HG03442 (cell line): ENCODE measurements around the gene ANXA4.
A peak's percentile ranks its signal among the peaks of the same experiment; 100 is the strongest.

Source experiments
- ATAC-seq: cut with Tn5 transposase; IDR thresholded peaks from one replicate; pipeline ENCODE4 v1.9.1; 2021; ENCODE audit warnings: mild to moderate bottlenecking, moderate library complexity; ENCODE audit not compliant: unreplicated experiment

Gene ANXA4

DNA sequence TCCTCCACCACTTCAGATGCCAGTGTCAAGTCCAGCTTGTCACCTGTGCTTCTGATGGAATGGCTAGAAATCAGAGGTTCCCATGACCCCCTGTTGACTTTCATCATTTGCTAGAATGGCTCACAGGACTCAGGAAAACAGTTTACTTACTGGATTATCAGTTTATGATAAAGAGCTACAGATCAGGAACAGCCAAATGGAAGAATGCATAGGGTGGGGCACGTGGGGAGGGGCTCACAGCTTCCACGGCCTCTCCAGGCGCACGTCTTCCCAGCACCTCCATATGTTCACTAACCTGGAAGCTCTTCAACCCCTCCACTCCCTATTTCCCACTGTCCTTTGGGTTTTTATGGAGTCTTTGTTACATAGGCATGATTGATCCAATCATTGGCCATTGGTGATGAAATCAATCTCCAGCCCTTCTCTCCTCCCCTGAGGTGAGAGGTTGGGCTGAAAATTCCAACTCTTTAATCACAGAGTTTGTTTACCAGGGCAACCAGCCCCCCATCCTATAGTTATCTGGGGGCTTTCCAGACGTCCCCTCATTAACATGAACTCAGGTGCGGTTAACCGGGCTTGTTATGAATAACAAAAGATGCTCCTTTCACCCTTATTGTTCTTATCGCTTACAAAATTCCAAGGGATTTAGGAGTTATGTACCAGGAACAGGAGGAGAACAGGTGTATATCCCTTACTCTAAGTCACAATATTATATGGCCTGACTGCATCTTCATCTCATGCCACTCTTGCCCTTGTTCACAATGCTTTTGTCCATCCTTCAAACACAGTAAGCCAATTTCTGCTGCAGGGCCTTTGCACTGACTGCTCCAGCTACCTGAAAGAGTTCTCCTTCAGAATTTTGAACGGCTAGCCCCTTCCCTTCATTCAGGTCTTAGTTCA, 35.2 kb downstream of the ANXA4 start:
- no peak for ATAC-seq

DNA sequence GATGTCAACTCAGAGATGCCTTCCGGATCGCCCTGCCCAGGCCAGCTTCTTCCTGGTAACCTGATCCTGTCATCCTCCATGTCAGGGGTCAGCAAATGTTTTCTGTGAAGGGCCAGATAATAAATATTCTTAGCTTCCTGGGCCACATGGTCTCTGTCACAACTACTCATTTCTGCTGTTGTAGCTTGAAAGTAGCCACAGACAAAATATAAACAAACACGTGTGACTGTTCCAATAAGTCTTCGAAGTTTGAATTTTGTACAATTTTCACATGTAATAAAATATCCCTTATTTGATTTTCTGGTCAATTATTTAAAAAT, 35.8 kb downstream of the ANXA4 start:
- ATAC-seq: no peak

DNA sequence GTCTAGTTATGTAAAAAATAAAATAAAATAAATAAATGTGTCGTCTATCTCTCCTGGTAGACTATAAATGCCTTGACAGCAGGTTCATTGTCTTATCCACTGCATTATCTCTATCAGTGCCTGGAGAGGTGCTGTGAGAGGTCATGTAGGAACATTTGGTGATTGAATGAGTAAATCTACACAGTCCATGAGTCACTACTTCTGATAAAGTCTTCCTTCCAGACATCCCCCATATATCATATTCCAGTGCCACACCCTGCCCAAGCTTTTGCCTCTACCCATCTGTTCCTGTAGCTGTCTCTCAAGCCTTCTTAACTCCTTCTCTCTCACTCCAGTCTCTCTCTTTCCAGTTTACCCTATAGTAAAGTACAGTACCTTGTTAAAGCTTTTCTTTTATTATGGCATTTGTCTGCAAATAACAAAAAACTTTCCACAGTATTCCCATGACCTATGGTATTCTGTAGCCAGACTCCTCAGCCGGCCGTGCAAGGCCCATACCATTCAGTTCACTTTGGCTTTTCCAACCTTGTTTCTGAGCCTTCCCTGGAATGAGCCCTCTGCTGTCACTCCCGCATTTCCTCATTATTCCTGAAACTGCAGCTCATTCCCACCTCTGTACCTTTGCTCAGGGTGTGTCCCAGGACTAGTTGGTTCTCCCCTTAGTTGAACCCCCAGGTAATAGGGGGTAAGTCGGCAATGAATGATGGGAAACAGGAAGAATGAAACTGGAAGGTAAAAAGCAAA, 37.5 kb downstream of the ANXA4 start:
- ATAC-seq: no peak

DNA sequence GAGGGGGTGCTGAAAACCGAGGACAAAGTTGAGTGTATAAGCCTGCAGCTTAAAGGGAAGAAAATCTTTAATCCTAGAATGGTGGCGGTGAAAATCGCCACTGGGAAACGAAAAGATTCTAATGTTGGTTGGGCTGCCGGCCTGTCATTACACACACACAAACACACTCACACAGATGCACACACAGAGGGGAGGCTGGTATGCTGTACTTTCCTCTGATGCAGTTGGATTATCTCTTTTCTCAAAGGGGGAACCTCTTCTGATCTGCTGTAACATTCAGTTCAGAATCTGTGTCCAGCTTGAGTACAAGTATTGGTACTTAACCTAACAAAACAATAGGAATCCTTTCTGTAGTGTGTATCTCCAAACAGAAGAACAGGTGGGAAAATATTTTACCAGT, 39.0 kb downstream of the ANXA4 start:
- no peak for ATAC-seq

DNA sequence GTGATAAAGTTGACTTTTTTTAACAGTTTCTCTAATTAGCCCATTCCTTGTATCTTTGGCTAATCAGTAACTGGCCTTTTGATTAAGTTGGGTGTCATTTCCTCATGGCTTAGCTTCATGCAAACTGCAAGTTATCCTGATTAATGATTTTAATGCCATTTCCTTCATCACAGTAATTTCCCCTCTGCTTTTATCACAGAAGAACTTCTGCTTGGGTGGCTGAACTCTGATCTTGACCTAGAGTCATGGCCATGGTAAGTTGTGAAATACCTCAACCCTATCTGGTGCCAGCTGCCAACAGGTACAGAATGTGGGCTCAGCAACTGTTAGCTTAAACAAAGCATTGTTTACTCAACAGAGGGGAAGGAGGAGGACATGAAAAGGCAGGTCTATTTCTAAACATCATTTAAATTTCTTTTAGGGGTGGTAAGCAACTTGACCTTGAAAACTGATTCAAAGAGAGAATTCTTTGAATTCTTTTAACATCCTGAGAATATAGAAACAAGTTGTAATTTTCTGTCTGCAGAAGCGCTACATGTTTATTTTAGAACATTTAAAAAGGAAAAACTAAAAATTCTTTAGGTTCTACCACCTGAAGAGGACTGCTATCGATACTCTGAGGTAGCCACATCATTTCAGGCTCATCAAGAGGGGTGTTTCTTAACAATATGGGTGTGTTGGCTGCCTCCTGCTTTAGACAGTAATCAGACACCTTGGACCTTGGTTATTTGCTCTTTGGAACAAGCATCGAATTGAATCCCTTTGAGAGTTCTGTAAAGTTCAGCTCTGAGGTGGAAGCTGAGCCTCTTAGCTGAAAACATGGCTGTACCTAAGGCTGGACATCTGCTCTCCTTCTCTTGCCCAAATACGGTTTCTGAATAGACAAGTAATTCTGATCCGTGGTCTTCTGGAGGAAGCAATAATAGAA, 39.7 kb downstream of the ANXA4 start:
- ATAC-seq: peak; percentile 46

DNA sequence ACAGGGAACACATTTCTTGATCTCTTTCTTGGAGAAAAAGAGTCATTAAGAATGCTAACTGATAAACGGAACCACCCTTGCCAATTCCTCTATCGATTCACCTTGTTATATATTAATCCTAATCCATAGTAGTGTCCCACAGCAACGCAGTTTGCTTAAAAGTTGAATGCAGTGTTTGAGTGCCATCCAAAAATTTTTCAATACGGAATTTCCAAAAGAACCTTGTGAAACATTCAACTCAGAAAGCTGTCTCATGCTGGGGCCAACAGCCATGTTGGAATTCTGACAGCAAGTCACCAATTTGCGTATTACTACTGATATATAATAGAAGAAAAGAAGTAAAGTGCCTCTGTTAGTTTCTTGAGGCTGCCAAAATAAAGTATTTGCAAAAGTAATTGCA, 42.3 kb downstream of the ANXA4 start:
- no peak for ATAC-seq

DNA sequence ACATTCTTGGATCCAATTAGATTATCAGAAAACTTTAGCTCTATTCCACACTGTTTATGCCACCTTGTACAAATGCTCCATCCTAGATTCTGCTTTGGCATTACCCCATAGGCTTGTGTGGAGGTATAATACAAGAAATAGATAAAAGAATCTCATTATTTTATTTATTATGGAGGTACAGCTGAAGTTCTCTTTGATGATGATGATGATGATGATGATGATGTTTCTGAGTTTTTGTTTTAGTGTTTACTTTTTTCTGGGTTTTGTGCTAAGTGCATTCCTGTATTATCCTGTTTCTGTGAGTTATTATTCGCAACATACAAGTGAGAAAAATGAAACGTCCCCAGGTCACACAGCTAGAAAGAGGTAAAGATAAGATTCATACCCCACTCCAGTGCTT, 43.4 kb downstream of the ANXA4 start:
- ATAC-seq: no peak

DNA sequence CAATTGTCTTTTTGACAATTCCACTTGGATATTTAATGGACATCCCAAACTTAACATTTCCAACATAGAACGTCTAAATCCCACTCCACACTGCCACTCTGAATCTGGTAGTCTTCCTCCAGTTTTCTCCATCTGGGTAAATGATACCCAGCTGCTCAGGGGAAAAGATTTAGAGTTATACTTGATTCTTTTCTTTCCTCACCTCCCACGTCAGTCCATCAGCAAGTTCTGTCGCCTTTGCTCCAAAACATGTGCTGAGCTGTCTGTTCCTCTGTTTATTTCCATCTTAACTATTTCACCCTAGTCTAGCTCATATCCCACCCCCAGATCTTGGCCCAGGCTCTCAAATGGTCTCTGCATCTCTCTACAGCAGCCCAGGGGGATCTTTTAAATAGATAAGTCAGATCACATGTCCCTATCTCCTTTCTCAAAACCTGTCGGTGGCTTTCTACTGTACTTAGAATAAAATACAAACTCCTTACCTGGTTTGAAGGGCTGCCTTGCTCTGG, 44.2 kb downstream of the ANXA4 start:
- no peak for ATAC-seq

DNA sequence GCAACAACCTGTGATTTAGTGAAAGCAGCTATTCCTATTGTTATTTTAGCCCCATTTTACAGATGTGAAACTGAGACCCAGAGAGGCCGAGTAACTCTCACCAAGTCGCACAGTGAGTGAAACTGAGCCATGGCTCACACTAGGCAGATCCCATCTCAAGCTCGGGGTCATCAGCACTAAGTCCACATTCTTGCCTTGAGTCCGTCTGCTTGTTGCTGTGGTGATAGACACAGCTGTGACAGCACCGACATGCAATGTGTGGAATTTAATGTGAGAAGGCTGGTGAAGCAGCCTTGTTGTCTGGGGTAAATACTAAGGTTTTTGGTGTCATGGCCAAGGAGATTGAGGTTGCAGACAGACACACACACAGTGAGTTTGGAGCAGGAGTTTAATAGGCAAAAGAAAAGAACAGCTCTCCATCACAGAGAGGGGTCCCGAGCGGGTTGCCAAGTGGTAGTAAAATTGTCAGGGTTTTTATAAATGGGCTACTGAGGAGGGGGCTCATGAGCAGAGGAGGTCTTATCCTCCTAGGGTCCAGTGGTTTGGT, 47.3 kb downstream of the ANXA4 start:
- ATAC-seq: peak; percentile 67

DNA sequence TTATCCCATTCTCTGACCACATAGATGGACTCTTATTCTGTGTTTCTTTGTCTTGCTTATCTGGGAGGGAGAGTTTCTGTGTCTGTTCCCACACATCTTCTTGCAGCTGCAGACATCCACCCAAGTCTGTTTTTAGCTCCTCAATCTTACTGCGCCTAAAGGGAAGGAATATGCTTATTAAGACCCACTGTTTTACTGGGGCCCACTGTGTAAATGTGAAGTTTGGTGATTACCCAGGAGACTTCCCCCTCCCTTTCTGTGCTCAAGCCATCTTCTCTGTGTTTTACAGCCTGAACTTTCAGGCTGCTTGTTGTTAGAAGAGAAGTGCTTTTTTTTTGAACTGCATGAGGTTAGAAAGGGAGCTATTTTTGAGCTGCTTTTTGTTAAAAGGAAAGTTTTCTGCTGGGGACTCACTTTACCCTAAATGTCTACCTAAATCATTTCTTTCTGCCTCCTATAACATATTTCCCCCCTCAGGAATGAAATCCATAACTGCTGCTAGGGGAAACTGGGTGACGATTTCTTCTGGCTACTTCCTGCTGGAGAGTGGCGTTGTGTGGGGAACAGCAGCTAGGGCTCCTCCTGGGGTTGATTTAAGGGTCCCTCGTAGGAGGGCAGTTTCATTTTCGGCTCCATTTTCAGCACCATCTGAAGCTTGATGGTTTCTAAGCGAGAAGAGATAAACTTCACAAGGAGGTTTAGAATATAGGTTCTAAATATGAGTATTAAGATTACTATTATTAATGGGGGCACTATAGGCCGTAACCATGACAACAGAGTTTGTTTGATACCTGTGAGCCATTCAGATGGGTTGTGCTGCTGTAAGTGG, 48.1 kb downstream of the ANXA4 start:
- peak; percentile 49 for ATAC-seq

DNA sequence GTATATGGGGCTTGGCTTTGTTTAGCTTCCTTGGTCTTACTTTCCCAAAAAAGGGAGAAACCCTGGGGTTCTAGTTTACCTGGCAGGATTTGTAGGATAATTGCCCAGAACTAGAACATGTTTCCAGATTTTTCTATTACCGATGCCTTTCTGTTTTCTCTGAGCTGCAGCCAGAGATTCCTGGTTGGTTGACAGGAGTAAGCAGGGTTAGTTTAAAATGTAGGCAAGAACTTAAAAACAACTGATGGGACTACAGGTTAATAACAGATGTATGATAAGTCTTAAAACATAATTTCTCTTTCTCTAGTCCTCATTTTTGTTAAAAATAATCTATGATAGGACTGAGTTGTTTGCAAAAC, 48.6 kb downstream of the ANXA4 start:
- ATAC-seq: no peak

DNA sequence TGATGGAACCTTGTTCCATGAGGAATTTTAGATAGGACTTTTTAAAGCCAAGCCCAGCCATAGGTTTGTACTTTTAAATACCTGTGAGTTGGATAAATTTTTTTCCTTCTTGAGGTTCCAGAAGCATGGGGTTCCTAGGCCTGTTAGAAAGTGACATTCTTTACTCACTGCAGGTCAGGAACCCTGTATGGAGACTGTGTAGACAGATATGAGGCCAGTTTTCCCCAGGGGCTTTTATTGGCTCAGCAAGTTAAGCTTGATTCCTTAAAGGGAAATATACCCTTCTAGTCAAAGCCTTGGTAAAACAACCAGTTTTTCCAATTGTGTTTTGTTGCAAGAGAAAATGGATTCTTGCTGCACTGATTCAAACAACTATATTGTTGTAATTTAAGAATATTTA, 49.1 kb downstream of the ANXA4 start:
- ATAC-seq: no peak

DNA sequence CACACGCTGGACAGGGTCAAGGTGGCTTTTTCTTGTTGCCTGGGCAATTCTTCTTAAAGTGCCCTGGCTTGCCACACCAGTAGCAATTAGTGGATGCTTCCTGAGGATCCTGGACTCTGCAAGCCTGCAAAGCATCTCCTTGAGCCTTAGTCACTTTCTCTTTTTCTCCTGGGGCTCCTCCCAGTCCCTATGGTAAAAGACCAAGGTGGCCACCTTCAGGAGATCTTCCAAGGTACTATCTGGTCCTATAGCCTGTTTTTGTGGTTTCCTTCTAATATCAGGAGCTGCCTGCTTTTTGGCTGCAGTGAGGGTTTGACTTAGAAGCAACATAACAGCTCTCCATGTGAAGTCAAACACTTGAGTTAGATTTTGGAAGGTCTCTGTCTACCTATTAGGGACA, 54.2 kb downstream of the ANXA4 start:
- ATAC-seq: no peak

DNA sequence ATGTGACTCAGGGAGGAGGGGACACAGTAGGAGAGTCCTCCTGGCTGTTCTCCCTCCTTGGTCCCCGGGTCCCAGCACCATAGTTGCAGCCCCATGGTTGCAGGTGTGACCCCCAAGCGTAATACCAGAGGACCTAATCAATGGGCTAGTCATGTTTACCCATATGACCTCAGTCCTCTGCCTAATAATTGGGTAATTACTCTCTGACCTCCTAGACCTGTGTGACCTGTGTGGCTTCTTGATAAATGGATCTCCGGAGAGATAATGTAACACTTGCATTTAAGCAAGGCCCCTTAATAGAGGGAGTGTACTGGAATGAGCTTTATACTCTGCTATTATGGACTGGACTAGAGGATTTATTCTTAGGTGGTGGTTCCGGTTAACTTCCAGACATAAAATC, 55.3 kb downstream of the ANXA4 start:
- no peak for ATAC-seq

DNA sequence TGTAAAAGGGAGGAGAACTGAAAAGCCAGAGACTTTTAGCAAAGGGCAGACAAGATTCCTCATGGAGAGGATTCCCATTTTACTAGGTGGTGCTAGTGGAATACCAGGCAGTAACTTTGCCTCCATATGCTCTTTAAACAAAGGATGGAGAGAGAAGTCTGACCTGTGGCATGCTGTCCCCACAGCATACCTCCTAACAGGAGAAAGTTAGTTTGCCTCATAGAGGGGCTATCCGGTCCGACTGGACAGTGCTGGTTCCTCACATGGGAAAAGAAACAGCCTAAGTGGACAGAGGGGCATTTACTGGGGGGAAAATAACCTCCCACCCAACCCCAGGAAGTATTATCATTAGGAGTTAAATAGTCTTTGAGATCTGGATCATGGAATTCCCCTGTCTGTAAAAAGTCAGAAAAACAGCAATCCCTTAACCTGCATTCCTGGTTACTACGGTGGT, 55.9 kb downstream of the ANXA4 start:
- ATAC-seq: no peak

DNA sequence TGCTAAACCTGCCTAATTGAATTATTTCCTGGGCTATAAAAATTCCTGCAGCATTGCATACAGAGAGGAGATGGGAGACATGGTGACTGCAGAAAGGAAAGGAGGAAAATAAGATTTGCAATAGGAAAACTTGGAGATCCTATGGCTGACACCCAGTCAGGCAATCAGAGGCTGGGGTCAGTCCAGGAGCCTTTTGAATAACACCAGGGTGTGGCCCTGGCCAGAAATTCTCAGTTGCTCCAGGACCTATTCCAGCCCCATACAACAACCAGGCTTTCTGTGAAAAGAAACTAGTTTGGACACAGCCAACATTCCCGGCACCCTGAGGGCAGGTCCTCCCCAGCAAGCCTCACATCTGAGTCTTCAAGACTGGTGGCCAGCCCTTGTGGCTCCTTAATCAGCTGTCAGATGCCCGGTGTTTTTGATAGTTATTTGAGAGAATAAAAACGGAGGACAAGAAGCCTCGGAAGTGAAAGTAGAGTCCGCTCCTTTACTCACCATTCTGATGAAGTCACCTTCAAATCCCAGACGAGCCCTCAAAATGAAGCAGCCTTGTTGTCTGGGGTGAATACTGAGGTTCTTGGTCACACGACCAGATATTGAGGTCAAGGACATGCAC, 56.5 kb downstream of the ANXA4 start:
- no peak for ATAC-seq

DNA sequence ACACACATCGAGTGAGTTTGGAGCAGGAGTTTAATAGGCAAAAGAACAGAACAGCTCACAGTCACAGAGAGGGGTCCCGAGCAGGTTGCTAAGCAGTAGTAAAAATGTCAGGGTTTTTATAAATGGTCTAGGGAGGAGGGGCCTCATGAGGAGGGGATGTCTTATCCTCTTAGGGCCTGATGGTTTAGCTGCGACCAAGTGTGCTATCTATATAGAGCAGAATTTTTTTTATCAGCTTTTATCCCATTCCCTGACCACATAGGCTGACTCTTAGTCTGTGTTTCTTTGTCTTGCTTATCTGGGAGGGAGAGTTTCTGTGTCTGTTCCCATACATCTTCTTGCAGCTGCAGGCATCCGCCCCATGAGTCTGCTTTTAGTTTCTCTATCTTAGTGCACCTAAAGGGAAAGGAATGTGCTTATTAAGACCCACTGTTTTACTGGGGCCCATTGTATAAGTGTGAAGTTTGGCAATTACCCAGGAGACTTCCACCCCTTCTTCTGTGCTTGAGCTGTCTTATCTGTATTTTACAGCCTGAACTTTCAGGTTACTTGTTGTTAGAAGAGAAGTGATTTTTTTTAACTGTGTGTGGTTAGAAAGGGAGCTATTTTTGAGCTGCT, 57.1 kb downstream of the ANXA4 start:
- ATAC-seq: peak; percentile 37

DNA sequence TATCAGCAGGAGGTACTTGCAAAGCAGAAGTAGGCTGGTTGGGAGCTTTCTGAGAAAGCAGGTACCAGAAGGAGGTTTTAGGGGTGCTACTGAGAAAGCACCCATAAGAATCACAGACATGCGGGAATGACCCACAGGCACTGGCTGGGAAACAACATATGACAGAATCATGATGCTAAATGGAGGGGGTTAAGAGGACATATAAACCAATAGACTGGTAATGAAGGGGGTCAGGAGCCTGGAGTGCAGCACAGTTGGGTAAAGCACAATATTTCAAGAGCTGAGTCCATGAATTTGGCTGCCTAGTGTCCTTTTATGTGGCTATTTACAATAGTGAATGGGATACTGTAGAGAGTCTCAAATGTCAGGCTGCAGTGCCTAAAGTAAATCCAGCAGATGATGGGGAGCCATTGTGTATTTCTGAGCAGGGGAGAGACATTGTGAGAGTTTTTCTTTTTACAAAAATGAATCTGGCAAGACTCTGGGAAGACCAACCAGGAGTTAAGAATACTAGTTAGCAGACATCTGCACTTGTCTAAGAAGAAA, 59.9 kb downstream of the ANXA4 start:
- ATAC-seq: no peak
